Natural killer cell (primary cell): ENCODE data around the gene TMEM253. TPM values are rescaled to one million over a fixed set of nuclear protein-coding genes. Genes with fewer than 3 reads are reported as not detected.

Experiments used
- ATAC-seq, 3 donors: fragments of 150-1000 bp in 2 of 3; fragments of 200-7000 bp in 1 of 3; cut with Tn5 transposase; 1 replicate in 1 of 3; 2 replicates in 2 of 3; pipeline ENCODE4 v1.10.0; 2021; ENCODE audit warnings: mild to moderate bottlenecking in 2 of 3, moderate library complexity in 2 of 3
- DNase-seq, 2 donors: peaks; one replicate each; pipeline versions ENCODE4 v3.0.0 to v3.0.0-alpha.2; 2013 to 2021; ENCODE audit warnings: mixed read lengths in 1 of 2
- H3K27ac ChIP-seq: one replicate; pipeline ENCODE4 v1.5.1; 2013; ENCODE audit warnings: mild to moderate bottlenecking, low read length
- H3K27me3 ChIP-seq: one replicate; pipeline ENCODE4 v1.6.1; 2013; ENCODE audit warnings: low read length; ENCODE audit not compliant: control insufficient read depth, insufficient read depth
- H3K36me3 ChIP-seq: one replicate; pipeline ENCODE4 v1.6.1; 2013; ENCODE audit warnings: low read length; ENCODE audit not compliant: control insufficient read depth, insufficient read depth
- H3K4me1 ChIP-seq: one replicate; pipeline ENCODE4 v1.6.1; 2013; ENCODE audit warnings: low read length; ENCODE audit not compliant: control insufficient read depth, insufficient read depth
- H3K4me3 ChIP-seq: one replicate; pipeline ENCODE4 v1.5.1; 2013; ENCODE audit warnings: low read length
- H3K9me3 ChIP-seq: one replicate; pipeline ENCODE4 v1.6.1; 2013; ENCODE audit warnings: low read length; ENCODE audit not compliant: control insufficient read depth, insufficient read depth
- H3K27ac Mint-ChIP-seq, 2 donors: one replicate each; pipeline ENCODE4 v1.8.0; 2022; ENCODE audit warnings: mild to moderate bottlenecking in 2 of 2, mixed read lengths in 2 of 2, moderate library complexity in 1 of 2
- H3K27me3 Mint-ChIP-seq, 2 donors: one replicate each; pipeline ENCODE4 v1.8.0; 2022; ENCODE audit warnings: low read depth in 2 of 2, mixed read lengths in 2 of 2
- H3K36me3 Mint-ChIP-seq: one replicate; pipeline ENCODE4 v1.8.0; 2022; ENCODE audit warnings: mixed read lengths
- H3K4me1 Mint-ChIP-seq, 2 donors: one replicate each; pipeline ENCODE4 v1.8.0; 2022; ENCODE audit warnings: mixed read lengths in 2 of 2
- H3K4me3 Mint-ChIP-seq: one replicate; pipeline ENCODE4 v1.8.0; 2022; ENCODE audit warnings: mild to moderate bottlenecking, moderate library complexity, mixed read lengths
- H3K9me3 Mint-ChIP-seq, 2 donors: one replicate each; pipeline ENCODE4 v1.8.0; 2022; ENCODE audit warnings: mixed read lengths in 2 of 2
- WGBS: methylation state at CpG from one replicate; pipeline ENCODE4 v1.1.7; 2013; ENCODE audit warnings: missing lambda C conversion rate; ENCODE audit not compliant: insufficient coverage; 5-methylcytosine and 5-hydroxymethylcytosine counted together
- intact Hi-C: fragments of 100-400 bp; cut with micrococcal nuclease; formaldehyde crosslinking; loops from one replicate; pipeline ENCODE4 v1.14.2; 2022
- total RNA-seq, 4 donors: library from RNA; stranded (reverse); fragments of 120-200 nt in 1 of 4; gene quantifications; one replicate each; pipeline versions ENCODE4 v1.2.3 to v1.2.4, GENCODE V29; 2013 to 2022
- TF ChIP-seq, protein P1 (sequence below): fragments of 200-600 bp; IDR thresholded peaks from one replicate; pipeline ENCODE4 v1.8.0; 2022; ENCODE audit warnings: antibody characterized with exemption

Gene TMEM253
- total RNA-seq, 3 donors from 2014 or later (not counting 1 experiment from before 2014, with no cell fraction given): 0.40 TPM; not detected in 2

DNA sequence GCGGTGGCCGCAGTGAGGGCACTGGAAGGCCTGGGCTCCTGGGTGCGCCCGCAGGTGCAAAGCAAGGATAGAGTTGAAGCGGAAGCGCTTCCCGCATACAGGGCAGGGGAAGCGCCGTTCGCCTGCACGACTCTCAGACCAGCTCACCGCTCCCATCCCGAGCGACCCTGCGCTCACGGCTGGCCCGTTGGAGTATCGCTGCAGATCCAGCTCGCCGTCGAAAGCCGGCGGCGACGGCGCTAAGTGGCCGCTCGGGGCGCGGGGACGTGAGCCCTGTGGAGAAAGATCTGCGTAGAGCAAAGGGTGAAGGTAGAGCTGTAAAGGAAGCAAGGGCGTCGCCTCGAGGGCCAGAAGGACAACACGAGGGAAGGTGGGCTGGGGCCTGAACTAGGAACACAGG lies 7.8 kb upstream of the TMEM253 start:
- H3K27me3 ChIP-seq: no peaks in the 10 kb centered on the region
- Mint-ChIP-seq H3K27ac (peak overlapping the region; percentile 41 to 68), H3K27me3 (no peaks in the 10 kb centered on the region)

DNA sequence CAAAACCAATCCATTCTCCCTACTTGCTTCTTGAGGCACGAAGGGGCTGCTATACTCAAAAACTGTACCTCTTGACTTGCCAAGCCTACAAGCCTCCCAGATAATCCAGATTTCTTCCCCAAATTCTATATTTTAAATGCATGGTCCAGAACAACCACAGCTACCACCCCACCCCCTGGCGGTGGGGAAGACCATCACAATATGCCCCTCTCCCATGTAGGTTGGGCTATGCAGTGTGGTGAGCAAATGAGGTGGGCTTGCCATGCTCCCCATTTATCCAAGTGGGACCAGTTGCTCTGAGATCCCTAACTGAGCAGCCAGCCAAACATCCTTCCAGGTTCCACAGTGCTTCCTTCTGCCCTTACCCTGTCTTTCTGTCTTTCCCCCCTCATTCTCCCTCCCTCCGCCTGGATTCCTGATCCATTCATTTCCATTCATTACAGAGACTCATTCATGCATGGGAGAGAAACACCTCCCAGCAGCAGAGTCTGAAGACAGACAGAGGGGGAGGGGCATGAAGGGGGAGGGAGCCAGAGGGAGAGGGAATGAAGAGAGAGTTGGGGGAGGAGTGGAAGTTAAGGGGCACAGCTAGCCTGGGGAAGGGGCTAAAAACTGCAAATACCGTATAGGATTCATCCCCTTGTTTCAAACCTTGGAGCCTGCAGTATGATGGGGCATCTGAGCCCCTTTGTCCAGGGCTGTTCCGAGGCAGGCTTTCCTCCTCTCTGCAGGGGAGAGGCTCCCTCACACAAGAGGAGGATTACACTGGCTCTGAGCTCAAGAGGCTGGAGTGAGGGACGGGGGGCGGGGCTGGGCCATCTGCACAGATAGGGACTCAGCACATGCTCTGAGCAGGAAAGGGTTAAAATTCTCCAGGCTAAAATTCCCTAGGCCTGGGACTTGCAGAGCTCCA lies 6.8 kb upstream of the TMEM253 start:
- WGBS: 91% methylated on average over 6 of the region's 7 CpGs
- H3K27me3 Mint-ChIP-seq: no peaks in the 10 kb centered on the region
- peaks cover 12 to 13% of the 10 kb centered on the region in 2 donors for H3K4me1 Mint-ChIP-seq
- no peak overlapping the region for H3K4me3 Mint-ChIP-seq
- Histone ChIP-seq H3K36me3 (no peaks in the 10 kb centered on the region), H3K4me1 (peaks cover 19% of the 10 kb centered on the region), H3K27ac (no peak overlapping the region), H3K9me3 (no peaks in the 10 kb centered on the region), H3K27me3 (no peaks in the 10 kb centered on the region), H3K4me3 (no peak overlapping the region)
- H3K36me3 Mint-ChIP-seq: no peaks in the 10 kb centered on the region
- TF ChIP-seq, protein P1, sequence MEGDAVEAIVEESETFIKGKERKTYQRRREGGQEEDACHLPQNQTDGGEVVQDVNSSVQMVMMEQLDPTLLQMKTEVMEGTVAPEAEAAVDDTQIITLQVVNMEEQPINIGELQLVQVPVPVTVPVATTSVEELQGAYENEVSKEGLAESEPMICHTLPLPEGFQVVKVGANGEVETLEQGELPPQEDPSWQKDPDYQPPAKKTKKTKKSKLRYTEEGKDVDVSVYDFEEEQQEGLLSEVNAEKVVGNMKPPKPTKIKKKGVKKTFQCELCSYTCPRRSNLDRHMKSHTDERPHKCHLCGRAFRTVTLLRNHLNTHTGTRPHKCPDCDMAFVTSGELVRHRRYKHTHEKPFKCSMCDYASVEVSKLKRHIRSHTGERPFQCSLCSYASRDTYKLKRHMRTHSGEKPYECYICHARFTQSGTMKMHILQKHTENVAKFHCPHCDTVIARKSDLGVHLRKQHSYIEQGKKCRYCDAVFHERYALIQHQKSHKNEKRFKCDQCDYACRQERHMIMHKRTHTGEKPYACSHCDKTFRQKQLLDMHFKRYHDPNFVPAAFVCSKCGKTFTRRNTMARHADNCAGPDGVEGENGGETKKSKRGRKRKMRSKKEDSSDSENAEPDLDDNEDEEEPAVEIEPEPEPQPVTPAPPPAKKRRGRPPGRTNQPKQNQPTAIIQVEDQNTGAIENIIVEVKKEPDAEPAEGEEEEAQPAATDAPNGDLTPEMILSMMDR: no peak
- no peaks in the 10 kb centered on the region for H3K9me3 Mint-ChIP-seq
- ATAC-seq (no peak), DNase-seq (no peak)
- intact Hi-C loops: no loop called here
- peak overlapping the region in 1 of 2 donors; percentile 36 for H3K27ac Mint-ChIP-seq

More for the DNA sequence above, 7.8 kb upstream of the TMEM253 start:
- TF ChIP-seq, protein P1: no peak
- H3K4me1 ChIP-seq: peaks cover 16% of the 10 kb centered on the region
- H3K9me3 ChIP-seq: no peaks in the 10 kb centered on the region
- intact Hi-C loops: no loop called here
- Mint-ChIP-seq H3K4me3 (no peak overlapping the region), H3K4me1 (peaks cover 8% of the 10 kb centered on the region in 2 donors), H3K36me3 (no peaks in the 10 kb centered on the region), H3K9me3 (no peaks in the 10 kb centered on the region)
- DNase-seq (no peak), ATAC-seq (no peak)
- no peak overlapping the region for H3K4me3 ChIP-seq
- H3K36me3 ChIP-seq: no peaks in the 10 kb centered on the region
- no peak overlapping the region for H3K27ac ChIP-seq
- WGBS: 91% methylated on average over 36 of the region's 36 CpGs

GRCh38 chr14:21095430-21096205 lies 5.2 kb upstream of the TMEM253 start:
- Histone ChIP-seq H3K4me3 (no peak overlapping the region), H3K36me3 (no peaks in the 10 kb centered on the region), H3K9me3 (no peaks in the 10 kb centered on the region), H3K27me3 (no peaks in the 10 kb centered on the region), H3K27ac (no peak overlapping the region), H3K4me1 (peaks cover 23% of the 10 kb centered on the region)
- DNase-seq (no peak), ATAC-seq (no peak)
- H3K27me3 Mint-ChIP-seq: peaks cover 0 to 2% of the 10 kb centered on the region in 2 donors
- no peaks in the 10 kb centered on the region for H3K36me3 Mint-ChIP-seq
- WGBS: 81% methylated on average over 6 of the region's 6 CpGs
- peak overlapping the region; percentile 82 for H3K4me3 Mint-ChIP-seq
- H3K27ac Mint-ChIP-seq: peak overlapping the region; percentile 39 to 65
- intact Hi-C loops: no loop called here
- no peaks in the 10 kb centered on the region for H3K9me3 Mint-ChIP-seq
- TF ChIP-seq, protein P1: no peak
- peaks cover 18 to 19% of the 10 kb centered on the region in 2 donors for H3K4me1 Mint-ChIP-seq
